Smooth muscle cell (in vitro differentiated cells): Measurements from ENCODE around the gene NUMB. TPM values are rescaled to one million over a fixed set of nuclear protein-coding genes. Genes with fewer than 3 reads are reported as not detected.
A peak's percentile ranks its signal among the peaks of the same experiment; 100 is the strongest.

Source experiments
- DNase-seq: peaks from one replicate; lab custom pipeline; 2025; ENCODE audit not compliant: unreplicated experiment; lab: John Stamatoyannopoulos, UW
- H2AFZ ChIP-seq: fragments of 200-600 bp; sonication (generic); 2 replicates; pipeline ENCODE4 v1.6.0; 2016; ENCODE audit warnings: antibody characterized with exemption, low read depth, mild to moderate bottlenecking
- H3F3A ChIP-seq: fragments of 200-600 bp; sonication (generic); 2 replicates; pipeline ENCODE4 v1.6.0; 2017; ENCODE audit warnings: antibody characterized with exemption, low read depth
- H3K27ac ChIP-seq: fragments of 200-600 bp; sonication (generic); 2 replicates; pipeline ENCODE4 v1.5.1; 2016; ENCODE audit warnings: low read depth, mild to moderate bottlenecking
- H3K27me3 ChIP-seq: fragments of 200-600 bp; sonication (generic); 2 replicates; pipeline ENCODE4 v1.6.1; 2016; ENCODE audit warnings: low read depth, mild to moderate bottlenecking
- H3K36me3 ChIP-seq: fragments of 200-600 bp; sonication (generic); 2 replicates; pipeline ENCODE4 v1.5.1; 2016; ENCODE audit warnings: low read depth
- H3K4me1 ChIP-seq: fragments of 200-600 bp; sonication (generic); 2 replicates; pipeline ENCODE4 v1.5.1; 2016; ENCODE audit warnings: low read depth
- H3K4me2 ChIP-seq: fragments of 200-600 bp; sonication (generic); 2 replicates; pipeline ENCODE4 v1.6.0; 2016; ENCODE audit warnings: mild to moderate bottlenecking
- H3K4me3 ChIP-seq: fragments of 200-600 bp; sonication (generic); 2 replicates; pipeline ENCODE4 v1.5.1; 2016; ENCODE audit warnings: mild to moderate bottlenecking
- H3K79me2 ChIP-seq: fragments of 200-600 bp; sonication (generic); 2 replicates; pipeline ENCODE4 v1.6.0; 2016; ENCODE audit warnings: low read depth, mild to moderate bottlenecking
- H3K9ac ChIP-seq: fragments of 200-600 bp; sonication (generic); 2 replicates; pipeline ENCODE4 v1.6.0; 2016; ENCODE audit warnings: low read depth
- H3K9me3 ChIP-seq: fragments of 200-600 bp; sonication (generic); replicated peaks from 2 replicates; pipeline ENCODE4 v1.5.1; 2016; ENCODE audit warnings: low read depth
- H4K20me1 ChIP-seq: fragments of 200-600 bp; sonication (generic); 2 replicates; pipeline ENCODE4 v1.6.0; 2016; ENCODE audit warnings: low read depth
- CTCF ChIP-seq: fragments of 200-600 bp; sonication (generic); IDR thresholded peaks from 2 replicates; pipeline ENCODE4 v1.5.1; 2017; ENCODE audit warnings: borderline replicate concordance, mild to moderate bottlenecking, antibody characterized with exemption; ENCODE audit not compliant: insufficient read depth, poor library complexity, severe bottlenecking
- WGBS: methylation state at CpG from one replicate; pipeline ENCODE4 v1.1.7; 2016; ENCODE audit warnings: low lambda C conversion rate; 5-methylcytosine and 5-hydroxymethylcytosine counted together
- polyA plus RNA-seq: library from polyadenylated mRNA; unstranded; fragments of >200 nt; fragmentation: Nextera tagmentation; extraction: Ambion mirVana; gene quantifications from 2 replicates; pipeline ENCODE4 v1.2.1, GENCODE V29; 2016
- total RNA-seq: library from RNA; depleted of rRNA; stranded (reverse); fragments of >200 nt; gene quantifications from 2 replicates; pipeline ENCODE4 v1.2.3, GENCODE V29; 2014

NUMB gene
- total and polyA plus RNA-seq, 2 experiments from 2014 or later = 34.5 to 57.4 TPM

GRCh38 chr14:73467800-73468199, 9.5 kb upstream of the NUMB start:
- H3K79me2 ChIP-seq = no peaks in the 10 kb centered on the region
- peak overlapping the region; percentile 40 for H3K9ac ChIP-seq
- no peak overlapping the region for H3K4me3 ChIP-seq
- no peaks in the 10 kb centered on the region for H3K9me3 ChIP-seq
- peaks cover 3% of the 10 kb centered on the region for H3K4me1 ChIP-seq
- WGBS = 27% methylated on average over 4 of the region's 4 CpGs
- no peaks in the 10 kb centered on the region for H4K20me1 ChIP-seq
- no peak overlapping the region for H2AFZ ChIP-seq
- H3F3A ChIP-seq = peaks cover 31% of the 10 kb centered on the region
- H3K4me2 ChIP-seq = peak overlapping the region; percentile 71
- DNase-seq = no peak
- H3K27me3 ChIP-seq = no peaks in the 10 kb centered on the region
- peak overlapping the region; percentile 90 for H3K27ac ChIP-seq
- TF ChIP-seq CTCF = no peak
- H3K36me3 ChIP-seq = no peaks in the 10 kb centered on the region

GRCh38 chr14:73467377-73467776, 9.0 kb upstream of the NUMB start:
- 38% methylated on average over 5 of the region's 5 CpGs for WGBS
- no peak overlapping the region for H3K4me3 ChIP-seq
- no peaks in the 10 kb centered on the region for H4K20me1 ChIP-seq
- H3K27me3 ChIP-seq = no peaks in the 10 kb centered on the region
- H3K27ac ChIP-seq = peak overlapping the region; percentile 90
- H3K9me3 ChIP-seq = no peaks in the 10 kb centered on the region
- H2AFZ ChIP-seq = no peak overlapping the region
- peaks cover 34% of the 10 kb centered on the region for H3F3A ChIP-seq
- DNase-seq = no peak
- H3K4me2 ChIP-seq = peak overlapping the region; percentile 71
- TF ChIP-seq CTCF = no peak
- H3K9ac ChIP-seq = peak overlapping the region; percentile 40
- no peaks in the 10 kb centered on the region for H3K79me2 ChIP-seq
- peaks cover 5% of the 10 kb centered on the region for H3K4me1 ChIP-seq
- no peaks in the 10 kb centered on the region for H3K36me3 ChIP-seq

- no peak overlapping the region for H3K4me3 ChIP-seq
Measured at GRCh38 chr14:73466861-73467260, 8.5 kb upstream of the NUMB start.

More at GRCh38 chr14:73466861-73467260, 8.5 kb upstream of the NUMB start:
- H3K27ac ChIP-seq = peak overlapping the region; percentile 90
- H3K9ac ChIP-seq = peak overlapping the region; percentile 8
- no peaks in the 10 kb centered on the region for H3K9me3 ChIP-seq
- no peak for TF ChIP-seq CTCF
- 93% methylated on average over 4 of the region's 4 CpGs for WGBS
- H3K27me3 ChIP-seq = no peaks in the 10 kb centered on the region
- peaks cover 9% of the 10 kb centered on the region for H3K4me1 ChIP-seq
- no peaks in the 10 kb centered on the region for H3K79me2 ChIP-seq
- H2AFZ ChIP-seq = no peak overlapping the region
- H3F3A ChIP-seq = peaks cover 34% of the 10 kb centered on the region
- no peaks in the 10 kb centered on the region for H4K20me1 ChIP-seq
- no peak for DNase-seq
- no peaks in the 10 kb centered on the region for H3K36me3 ChIP-seq
- H3K4me2 ChIP-seq = peak overlapping the region; percentile 71
